Type B pancreatic cell (in vitro differentiated cells): ENCODE measurements around the gene POU1F1. TPM values are rescaled to one million over a fixed set of nuclear protein-coding genes. Genes with fewer than 3 reads are reported as not detected.
"Not testable (repeated sequence)": the region's sequence is repeated elsewhere in the genome, so short reads cannot be mapped to it uniquely, and the experiment has no call there.

Source experiments
- DNase-seq: peaks from one replicate; pipeline ENCODE4 v3.0.0; 2021; ENCODE audit warnings: mixed read lengths; ENCODE audit not compliant: unreplicated experiment; ENCODE audit errors: extremely low spot score
- H3K27ac Mint-ChIP-seq: 2 replicates; pipeline ENCODE4 v1.8.0; 2021; ENCODE audit warnings: mild to moderate bottlenecking, mixed read lengths
- H3K27me3 Mint-ChIP-seq: 2 replicates; pipeline ENCODE4 v1.8.0; 2021; ENCODE audit warnings: mixed read lengths
- H3K36me3 Mint-ChIP-seq: 2 replicates; pipeline ENCODE4 v1.8.0; 2021; ENCODE audit warnings: mixed read lengths
- H3K4me1 Mint-ChIP-seq: one replicate; pipeline ENCODE4 v1.8.0; 2021; ENCODE audit warnings: mixed read lengths; ENCODE audit not compliant: unreplicated experiment
- H3K4me3 Mint-ChIP-seq: 2 replicates; pipeline ENCODE4 v1.8.0; 2021; ENCODE audit warnings: mild to moderate bottlenecking, mixed read lengths
- H3K9me3 Mint-ChIP-seq: 2 replicates; pipeline ENCODE4 v1.8.0; 2021; ENCODE audit warnings: mixed read lengths
- CTCF ChIP-seq: fragments of 200-600 bp; sonication (generic); conservative IDR thresholded peaks from 2 replicates; pipeline ENCODE4 v1.5.0; 2021; ENCODE audit warnings: antibody characterized with exemption, mild to moderate bottlenecking
- total RNA-seq: library from RNA; stranded (reverse); gene quantifications from 2 replicates; pipeline ENCODE4 v1.2.1, GENCODE V29; 2021; ENCODE audit warnings: low replicate concordance

POU1F1 gene
- total RNA-seq, 1 donor from 2014 or later: not detected

DNA sequence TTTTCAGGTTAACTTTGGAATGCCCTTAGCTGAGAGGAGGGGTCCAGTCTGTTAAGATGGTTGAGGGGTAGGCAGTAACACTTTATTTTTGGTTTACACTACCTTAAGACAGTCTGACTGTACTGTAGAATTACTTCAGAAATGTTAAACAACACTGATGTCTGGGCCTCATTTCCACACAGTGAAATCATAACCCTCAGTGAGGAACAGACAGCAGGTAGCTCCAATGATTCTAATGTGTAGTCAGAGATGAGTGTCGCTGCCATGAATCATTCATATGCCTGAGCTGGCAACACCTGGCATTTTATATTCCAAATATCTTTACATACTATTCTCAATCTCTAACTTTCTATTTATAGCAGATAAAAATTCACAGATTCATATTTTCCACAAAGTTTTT lies 37.3 kb upstream of the POU1F1 start:
- Mint-ChIP-seq H3K36me3 (no peaks in the 10 kb centered on the region), H3K9me3 (no peaks in the 10 kb centered on the region)
- DNase-seq: no peak

GRCh38 chr3:87311309-87311708 lies 34.9 kb upstream of the POU1F1 start:
- no peak for DNase-seq
- Mint-ChIP-seq H3K4me3 (no peak overlapping the region), H3K4me1 (no peaks in the 10 kb centered on the region), H3K27me3 (no peaks in the 10 kb centered on the region), H3K27ac (no peak overlapping the region), H3K36me3 (no peaks in the 10 kb centered on the region), H3K9me3 (no peaks in the 10 kb centered on the region)
- no peak for TF ChIP-seq CTCF

More for the DNA sequence above, 37.3 kb upstream of the POU1F1 start:
- Mint-ChIP-seq H3K4me3 (no peak overlapping the region), H3K4me1 (no peaks in the 10 kb centered on the region), H3K27me3 (no peaks in the 10 kb centered on the region), H3K27ac (no peak overlapping the region)
- no peak for TF ChIP-seq CTCF

DNA sequence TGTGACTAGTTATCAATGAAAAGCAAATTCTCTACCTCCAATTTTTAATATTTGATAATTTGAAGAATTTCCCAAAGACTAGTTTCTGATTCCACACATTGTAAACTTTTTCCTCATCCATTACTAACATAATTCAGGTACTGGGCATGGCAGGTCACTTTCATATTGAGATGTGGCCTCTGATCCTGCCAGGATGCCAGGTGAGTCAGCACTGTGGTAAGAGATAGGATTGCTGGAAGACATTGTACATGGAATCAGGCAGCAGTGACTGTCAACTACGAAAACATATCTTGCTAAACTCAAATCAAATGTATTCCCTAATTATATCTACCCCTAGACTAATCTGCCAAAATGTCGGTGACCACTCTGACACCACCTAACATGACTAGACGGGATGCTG lies 33.2 kb upstream of the POU1F1 start:
- TF ChIP-seq CTCF: no peak
- Mint-ChIP-seq H3K9me3 (no peaks in the 10 kb centered on the region), H3K4me3 (no peak overlapping the region), H3K36me3 (no peaks in the 10 kb centered on the region), H3K27me3 (no peaks in the 10 kb centered on the region), H3K4me1 (no peaks in the 10 kb centered on the region), H3K27ac (no peak overlapping the region)
- no peak for DNase-seq

GRCh38 chr3:87307805-87308204 lies 31.4 kb upstream of the POU1F1 start:
- Mint-ChIP-seq H3K9me3 (no peaks in the 10 kb centered on the region), H3K27me3 (no peaks in the 10 kb centered on the region), H3K4me3 (no peak overlapping the region), H3K4me1 (no peaks in the 10 kb centered on the region), H3K36me3 (no peaks in the 10 kb centered on the region), H3K27ac (no peak overlapping the region)
- TF ChIP-seq CTCF: no peak
- no peak for DNase-seq

GRCh38 chr3:87305517-87305916 lies 29.1 kb upstream of the POU1F1 start:
- Mint-ChIP-seq H3K27me3 (no peaks in the 10 kb centered on the region), H3K9me3 (no peaks in the 10 kb centered on the region), H3K36me3 (no peaks in the 10 kb centered on the region), H3K27ac (no peak overlapping the region), H3K4me1 (no peaks in the 10 kb centered on the region), H3K4me3 (no peak overlapping the region)
- TF ChIP-seq CTCF: no peak
- no peak for DNase-seq

GRCh38 chr3:87305031-87305430 lies 28.6 kb upstream of the POU1F1 start:
- H3K36me3 Mint-ChIP-seq, H3K4me3 Mint-ChIP-seq, H3K9me3 Mint-ChIP-seq, H3K4me1 Mint-ChIP-seq, H3K27ac Mint-ChIP-seq, H3K27me3 Mint-ChIP-seq, DNase-seq: not testable (repeated sequence)
